Activated CD4-positive, alpha-beta T cell treated with anti-CD3 and anti-CD28 coated beads, Interleukin-2, amount 50 U/mL, for 16 hours (primary cell): ENCODE results near the gene METTL16.

Experiments
- DNase-seq: peaks from one replicate; pipeline ENCODE4 v3.0.0-alpha.2; 2020

The METTL16 gene

GRCh38 chr17:2393954-2394749, 117.5 kb downstream of the METTL16 start:
- DNase-seq: no peak

GRCh38 chr17:2393174-2393953, 118.3 kb downstream of the METTL16 start:
- DNase-seq: peak; percentile 91

GRCh38 chr17:2392252-2393173, 119.2 kb downstream of the METTL16 start:
- peak; percentile 97 for DNase-seq

- no peak for DNase-seq
Measured at GRCh38 chr17:2391597-2392251, 120.0 kb downstream of the METTL16 start.

- no peak for DNase-seq
Measured at GRCh38 chr17:2390199-2390836, 121.4 kb downstream of the METTL16 start.

- DNase-seq: no peak
Measured at GRCh38 chr17:2388683-2389055, 123.0 kb downstream of the METTL16 start.

GRCh38 chr17:2388020-2388682, 123.5 kb downstream of the METTL16 start:
- no peak for DNase-seq

GRCh38 chr17:2387086-2388019, 124.3 kb downstream of the METTL16 start:
- DNase-seq: no peak

GRCh38 chr17:2386400-2387085, 125.1 kb downstream of the METTL16 start:
- no peak for DNase-seq

GRCh38 chr17:2385240-2386210, 126.2 kb downstream of the METTL16 start:
- DNase-seq: no peak

GRCh38 chr17:2384439-2385127, 127.1 kb downstream of the METTL16 start:
- no peak for DNase-seq

GRCh38 chr17:2383628-2384167, 128.0 kb downstream of the METTL16 start:
- no peak for DNase-seq

GRCh38 chr17:2380950-2381649, 130.6 kb downstream of the METTL16 start:
- DNase-seq: no peak

GRCh38 chr17:2380226-2380922, 131.3 kb downstream of the METTL16 start:
- DNase-seq: no peak

GRCh38 chr17:2379489-2380225, 132.0 kb downstream of the METTL16 start:
- no peak for DNase-seq
